ENCODE measurements around the gene SPATA19. TPM values are rescaled to one million over a fixed set of nuclear protein-coding genes. Genes with fewer than 3 reads are reported as not detected.

SPATA19 gene
- polyA plus RNA-seq, 10 donors: not detected

DNA sequence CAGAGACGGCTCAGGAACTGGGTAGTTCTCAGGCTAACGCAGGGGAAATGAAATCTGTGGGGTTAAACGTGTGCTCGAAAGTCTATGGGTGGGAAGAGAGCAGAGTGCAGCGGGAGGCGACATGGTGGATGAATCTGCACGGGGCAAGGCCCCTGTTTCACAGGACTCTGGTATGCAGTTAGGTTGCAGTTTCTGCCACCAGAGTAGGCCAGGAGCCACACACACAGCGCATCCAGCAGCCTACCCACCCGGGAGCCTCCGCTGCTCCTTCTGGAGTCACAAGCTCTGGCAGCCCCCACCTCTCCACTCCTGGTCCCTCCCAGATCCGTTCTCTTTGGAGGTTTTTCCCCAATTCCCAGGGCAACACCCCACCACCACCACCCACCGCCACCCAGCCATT, 27.0 kb downstream of the SPATA19 start:
- no peak for DNase-seq

DNA sequence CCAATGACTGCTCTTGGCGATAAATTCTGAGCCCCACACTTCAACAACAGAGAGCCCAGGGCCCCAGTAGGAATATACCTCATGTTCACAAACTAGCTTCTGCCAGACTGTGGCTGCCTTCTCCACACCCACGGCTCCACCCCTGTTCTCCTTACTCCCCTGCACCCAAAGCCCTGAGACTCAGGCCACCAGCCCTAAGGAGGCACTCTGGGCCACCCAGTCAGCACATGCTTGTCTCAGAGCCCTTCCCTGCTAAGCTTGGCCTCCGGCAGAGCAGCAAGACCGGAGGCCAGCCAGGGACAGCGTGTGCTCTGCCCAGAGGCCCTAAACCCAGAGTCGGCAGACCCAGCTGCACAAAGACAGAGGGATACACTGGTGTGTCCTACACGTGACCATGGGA, 27.9 kb downstream of the SPATA19 start:
- DNase-seq: no peak

DNA sequence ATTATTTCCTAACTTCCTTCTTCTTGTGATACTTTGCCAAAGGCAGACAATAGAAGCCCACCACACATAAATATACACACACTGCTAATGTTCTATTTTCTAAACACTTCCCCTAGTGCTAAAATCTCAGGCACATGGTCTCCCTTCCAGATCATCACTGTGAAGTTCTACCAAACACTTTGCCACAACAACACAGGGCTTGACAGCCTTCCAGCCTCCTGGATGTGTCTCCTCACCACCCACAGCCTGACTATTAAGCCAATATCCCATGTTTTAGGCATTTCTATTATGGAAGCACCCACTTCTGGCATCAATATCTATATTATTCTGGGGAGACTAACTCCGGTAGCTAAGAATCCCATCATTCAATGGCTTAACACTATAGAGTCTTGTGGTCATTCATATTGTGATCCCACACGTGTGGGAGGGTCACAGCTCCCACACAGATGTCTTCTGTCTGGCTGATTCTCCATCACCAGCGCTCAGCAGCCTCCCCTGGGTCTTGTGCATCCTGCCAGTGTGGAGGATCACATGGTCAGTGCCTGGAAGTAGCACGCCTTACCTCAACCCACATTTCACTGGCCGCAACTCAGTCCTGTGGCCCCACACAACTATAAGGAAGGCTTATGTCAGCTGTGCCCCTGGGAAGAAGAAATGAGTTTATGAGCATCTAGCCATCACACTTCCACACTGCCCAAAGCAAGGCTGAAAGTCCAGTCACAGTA, 29.0 kb downstream of the SPATA19 start:
- no peak for DNase-seq

DNA sequence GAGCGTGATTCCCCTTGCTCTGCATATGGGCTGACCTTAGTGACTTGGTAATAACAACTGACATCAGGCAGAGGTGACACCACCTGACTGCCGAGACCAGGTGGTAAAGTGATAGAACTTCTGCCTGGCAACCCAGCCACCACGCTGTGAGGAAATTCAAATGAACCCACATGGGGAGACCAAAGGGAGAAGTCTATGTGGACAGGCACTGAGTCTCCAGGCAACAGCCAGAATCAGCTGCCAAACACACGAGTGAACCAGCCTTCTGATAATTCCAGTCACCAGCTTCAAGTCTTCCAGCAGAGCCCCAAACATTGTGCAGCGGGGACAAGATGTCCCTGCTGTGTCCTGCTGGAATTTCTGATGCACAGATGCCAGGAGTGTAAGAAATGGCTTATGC, 29.7 kb downstream of the SPATA19 start:
- no peak for DNase-seq

DNA sequence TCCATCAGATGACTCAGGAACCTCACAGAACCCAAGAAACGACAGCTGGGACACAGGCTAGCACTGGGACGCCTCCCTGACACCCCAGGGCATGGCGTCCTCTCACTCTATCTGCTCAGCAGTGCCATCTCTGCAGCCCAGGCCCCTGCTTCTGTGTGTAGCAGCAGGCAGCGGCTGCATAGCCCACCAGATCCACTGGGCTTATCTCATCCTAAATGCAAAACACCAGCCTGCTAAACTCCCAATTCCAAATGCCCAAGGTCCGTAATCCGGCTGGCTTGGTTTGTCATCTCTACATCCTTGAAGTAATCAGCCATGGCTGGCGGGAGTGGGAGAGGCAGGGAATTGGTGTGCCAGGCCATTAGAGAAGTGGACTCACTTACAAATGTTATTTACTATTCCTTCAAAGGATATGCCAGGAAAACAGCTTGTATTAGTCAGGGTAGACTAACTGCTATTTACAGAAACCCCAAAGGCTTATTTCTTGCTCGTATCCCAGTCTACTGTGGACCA, 30.7 kb downstream of the SPATA19 start:
- no peak for DNase-seq

DNA sequence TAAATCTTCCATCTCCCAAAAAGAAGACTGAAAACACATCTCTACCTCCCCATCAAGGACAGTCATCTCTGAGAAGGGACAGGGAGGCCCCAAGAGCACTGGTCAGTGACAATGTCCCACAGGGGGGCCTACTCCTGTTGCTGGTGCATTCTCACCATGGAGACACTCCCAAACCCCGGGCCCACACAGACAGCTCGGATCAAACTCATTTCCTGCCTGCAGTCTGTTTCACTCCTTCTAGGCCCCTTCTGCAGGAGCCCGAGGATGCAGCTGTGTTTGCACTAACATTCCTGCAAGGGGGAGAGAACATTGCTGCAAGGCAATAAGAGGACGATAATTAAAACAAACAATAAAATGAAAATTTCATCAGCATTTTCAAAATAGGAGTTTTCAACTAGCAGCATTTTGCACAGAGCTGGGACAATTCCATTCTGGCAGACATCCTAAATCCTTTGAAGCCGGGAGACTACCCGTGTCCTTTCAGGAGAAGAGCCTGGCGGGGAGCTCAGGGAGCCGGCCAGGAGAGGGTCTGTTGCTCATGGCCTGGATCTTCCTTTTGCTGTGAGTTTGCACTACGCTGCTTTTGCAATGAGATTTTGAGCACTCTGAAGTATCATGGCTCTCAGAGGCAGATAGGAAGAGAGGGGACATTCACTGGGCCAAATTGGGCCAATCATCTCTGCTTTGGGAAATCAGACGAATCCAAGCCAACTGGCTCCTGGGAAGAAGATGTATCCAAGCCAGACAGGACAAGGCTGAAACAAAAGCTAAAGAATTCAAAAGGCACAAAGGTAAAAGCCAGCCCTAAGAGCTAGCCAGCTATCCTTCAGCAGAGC, 33.2 kb downstream of the SPATA19 start:
- DNase-seq: peak in 1 of 3 donors; percentile 69

DNA sequence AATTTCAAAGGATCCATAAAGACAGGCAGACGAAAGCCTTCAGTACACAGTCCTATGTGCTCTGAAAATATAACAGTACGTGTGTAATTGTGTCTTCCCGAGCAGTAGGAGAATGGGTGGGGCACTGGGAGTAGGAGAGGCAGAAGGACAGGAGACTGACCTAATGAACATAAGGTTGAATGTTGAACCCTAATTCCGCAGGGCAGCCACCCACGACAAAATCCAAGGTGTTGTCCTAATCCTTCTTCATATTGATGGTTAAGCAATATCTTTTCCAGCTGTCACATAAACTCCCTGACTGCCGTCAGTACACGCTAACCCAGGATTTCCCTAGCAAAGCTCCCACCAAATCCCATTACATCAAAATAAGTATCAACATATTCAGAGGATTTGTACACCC, 34.5 kb downstream of the SPATA19 start:
- DNase-seq: no peak

DNA sequence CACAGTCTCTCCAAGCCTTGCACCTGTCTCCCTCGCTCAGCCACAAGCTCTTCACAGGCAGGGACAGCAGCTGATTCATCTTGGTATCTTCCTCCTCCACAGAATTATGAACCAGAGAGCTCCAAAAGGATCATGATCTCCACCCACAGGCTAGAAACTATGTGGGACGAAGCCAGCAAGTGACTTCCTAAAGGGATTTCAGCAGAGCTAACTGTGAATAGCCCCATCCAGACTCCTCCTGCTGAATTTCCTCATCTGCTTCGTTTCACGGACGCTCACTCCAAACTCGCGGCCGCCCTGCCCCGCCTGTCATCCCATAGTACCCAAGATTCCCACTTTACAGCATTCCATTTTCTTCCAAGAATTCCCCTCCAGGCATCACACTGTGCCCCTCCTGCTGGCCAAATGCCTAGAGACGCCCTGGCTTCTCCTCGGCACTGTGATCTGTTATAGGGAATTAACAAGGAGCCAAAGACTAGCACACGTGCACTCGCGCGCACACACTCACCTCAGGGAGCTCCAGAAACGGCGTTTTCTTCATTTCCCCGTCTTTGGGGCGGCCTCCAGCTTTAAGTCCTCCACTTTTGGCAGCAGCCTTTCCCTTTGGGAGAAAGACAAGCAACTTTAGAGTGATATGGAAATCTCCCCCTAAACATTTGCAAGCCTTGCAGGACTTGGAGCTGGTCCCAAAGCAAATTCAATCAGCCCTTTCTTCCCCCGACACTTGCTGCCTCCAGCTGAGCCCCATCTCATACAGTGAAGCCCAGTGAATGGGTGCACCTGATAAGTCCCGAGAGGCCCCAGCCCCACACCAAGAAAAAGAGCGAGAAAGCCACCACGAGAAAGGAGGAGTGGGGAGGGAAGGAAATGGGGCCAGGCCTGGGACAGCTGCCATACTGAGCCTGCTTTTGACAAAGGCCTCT, 35.5 kb downstream of the SPATA19 start:
- DNase-seq: peak; percentile 58 to 91 (median 74)

DNA sequence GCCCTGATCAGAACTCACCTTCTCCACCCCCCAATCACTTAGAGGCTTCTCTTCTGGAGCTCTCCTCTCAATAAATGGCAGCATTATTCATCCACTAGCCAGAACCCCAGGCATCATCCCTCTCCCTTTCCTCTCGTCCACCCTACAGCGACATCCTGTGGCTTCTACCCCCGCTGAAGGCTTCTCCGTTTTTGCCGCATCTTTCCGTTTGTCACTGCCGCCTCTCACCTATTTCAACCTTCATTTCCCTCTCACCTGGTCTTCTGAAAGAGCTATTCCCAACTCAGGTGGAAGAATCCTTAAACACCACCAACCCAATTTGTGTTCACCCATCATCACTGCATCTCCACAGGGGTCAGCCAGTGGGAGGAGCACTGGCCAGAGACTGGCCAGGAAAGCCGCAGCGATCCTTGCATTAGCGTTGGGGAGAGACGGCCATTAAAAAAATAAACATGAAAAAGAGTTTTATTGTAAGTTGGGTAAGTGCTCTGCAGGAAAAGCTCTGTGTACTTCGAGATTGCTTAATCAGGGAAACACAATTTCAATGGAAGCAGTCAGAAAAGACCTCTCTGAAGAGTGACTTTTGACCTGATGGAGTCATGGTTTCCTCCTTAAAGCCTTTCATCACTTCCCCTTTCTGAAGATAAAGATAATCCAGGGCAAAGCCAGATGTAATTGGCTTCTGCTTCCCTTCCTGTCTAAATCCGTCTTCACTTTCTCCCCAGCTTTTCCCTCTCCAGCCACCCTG, 36.7 kb downstream of the SPATA19 start:
- DNase-seq: no peak

DNA sequence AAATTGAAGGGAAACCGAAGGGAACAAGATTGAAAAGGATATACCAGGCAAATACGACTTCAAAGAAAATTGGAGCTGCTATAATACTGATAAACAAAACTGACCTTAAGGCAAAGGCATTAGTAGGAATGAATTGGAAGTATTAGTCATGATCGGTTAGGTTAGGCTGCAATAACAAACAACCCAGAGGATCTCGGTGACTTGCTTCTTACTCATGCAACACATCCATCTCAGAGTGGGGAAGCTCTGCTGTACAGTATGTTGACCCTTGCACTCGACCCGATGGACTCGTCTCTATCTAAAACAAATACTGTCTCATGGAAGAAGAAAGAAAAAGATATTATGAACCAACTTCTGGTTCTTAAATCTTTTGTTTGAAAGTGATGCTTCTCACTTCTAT, 42.3 kb downstream of the SPATA19 start:
- DNase-seq: no peak

DNA sequence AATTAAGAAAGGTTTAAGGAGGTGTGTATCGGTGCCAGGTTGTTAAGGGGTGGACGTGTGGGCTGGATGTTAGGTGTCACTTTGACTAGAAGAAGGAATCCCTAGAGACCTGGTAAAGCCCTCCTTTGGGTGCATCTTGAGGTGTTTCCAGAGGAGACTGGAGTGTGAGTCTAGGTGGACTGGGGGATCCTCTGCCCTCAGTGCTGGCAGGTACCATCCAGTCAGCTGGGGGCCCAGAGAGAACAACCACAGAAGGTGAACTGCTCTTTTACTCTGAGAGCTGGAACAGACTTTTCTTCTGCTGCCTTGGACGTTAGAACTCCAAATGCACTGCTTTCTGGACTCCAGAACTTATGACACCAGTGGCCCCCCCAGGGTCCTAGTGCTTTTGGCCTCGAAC, 44.0 kb downstream of the SPATA19 start:
- DNase-seq: no peak

DNA sequence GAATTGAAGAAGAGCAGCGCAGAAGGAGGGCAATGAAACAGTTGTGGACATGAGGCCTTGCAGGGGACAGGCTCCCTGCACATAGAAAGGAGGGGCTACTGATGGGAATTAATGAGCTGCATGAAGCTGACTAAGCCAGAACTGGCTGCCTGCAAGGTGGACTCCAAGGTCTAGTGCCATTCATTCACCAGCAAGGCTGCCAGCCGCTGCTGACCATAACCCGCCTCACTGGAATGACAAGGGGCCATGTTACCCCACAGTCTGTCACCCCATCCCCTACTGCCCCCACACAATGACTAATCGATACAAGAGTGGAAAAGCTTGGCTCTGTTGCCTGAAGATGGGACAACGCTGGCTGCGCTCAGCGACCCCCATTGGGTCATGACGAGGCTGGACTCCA, 44.6 kb downstream of the SPATA19 start:
- DNase-seq: no peak

DNA sequence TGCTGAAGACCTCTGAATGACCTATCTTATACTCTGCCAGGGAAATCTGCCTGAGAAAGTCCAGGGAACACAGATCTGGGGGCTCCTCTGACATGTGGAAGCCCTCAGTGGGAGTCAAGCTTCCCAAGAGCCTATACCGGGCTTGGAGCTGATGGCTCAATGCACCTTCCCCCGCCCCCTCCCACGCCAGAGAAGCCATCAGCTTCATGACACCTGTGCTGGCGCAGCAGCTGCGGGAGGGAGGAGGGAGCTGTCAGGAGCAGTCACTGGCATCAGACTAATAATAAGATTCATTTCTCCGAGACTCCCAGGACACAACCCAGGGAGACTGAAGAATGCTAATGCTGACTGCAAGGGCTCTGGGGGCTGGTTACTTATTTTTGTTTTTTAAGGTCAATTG, 47.8 kb downstream of the SPATA19 start:
- DNase-seq: no peak

DNA sequence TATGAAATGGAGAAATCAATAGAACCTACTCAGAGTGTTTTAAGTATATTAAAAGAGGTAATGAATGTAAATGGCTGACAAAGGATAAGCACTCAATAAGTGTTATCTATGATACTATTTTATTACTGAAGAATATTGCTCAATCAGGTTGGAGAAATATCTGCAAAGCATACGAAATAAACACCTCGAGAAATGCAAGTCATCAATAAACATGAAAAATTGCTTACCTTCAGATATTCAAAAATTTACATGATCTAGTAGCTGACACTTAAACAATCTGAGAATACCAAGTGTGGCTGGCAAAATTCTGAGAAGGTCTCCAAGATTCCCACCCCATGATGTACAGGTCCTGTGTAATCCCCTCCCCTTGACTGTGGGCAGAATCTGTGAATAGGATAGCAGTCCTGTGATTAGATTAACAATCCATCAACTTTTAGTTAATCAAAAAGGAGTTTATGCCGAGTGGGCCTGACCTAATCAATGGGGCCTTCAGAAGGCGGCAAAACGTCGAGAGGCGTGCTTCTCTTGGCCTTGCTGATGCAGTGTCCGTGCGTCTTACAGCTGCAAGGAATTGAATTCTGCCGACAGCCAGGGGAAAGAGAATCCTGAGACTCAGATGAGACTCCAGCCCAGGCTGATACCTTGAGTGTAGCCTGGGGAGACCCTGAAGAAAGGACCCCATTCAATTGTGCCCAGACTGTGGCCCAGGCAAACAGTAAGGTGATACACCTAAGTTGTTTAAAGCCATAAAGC, 49.1 kb downstream of the SPATA19 start:
- DNase-seq: no peak

DNA sequence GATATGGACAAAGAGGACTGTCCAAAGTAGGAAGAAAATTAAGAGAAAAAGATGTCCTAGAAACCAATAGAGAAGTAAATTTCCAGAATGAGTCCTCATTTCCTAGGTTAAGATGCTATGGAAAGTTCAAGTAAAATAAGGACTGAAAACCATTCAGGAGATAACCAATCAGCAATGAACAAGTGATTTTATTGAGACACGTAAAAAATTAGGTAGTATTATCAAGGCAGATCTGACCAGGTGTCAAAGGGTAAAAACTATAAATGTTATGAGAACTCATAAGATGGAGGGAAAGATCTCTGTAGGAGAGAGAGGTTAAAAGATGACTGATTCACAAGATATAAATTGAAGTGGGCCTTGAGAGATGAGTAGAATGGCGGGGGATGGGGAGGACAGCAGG, 50.2 kb downstream of the SPATA19 start:
- no peak for DNase-seq

DNA sequence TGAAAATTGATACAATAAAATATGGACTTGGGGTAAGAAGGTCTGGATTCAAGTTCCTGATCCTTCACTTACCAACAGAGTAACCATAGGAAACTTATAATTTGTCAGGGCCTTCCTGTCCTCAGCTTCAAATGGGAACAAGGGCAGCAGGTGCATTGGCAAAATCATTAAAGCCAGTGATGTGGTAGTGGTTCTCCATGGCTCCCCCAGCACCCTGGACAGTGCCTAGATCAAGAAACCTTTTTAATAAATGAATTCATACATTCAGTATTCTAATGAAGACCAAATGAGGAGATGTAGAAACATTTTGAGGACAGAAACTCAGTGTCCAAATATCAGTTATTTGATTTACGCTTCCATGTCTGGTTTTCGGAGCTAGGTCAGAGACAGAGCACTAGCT, 51.1 kb downstream of the SPATA19 start:
- DNase-seq: no peak

DNA sequence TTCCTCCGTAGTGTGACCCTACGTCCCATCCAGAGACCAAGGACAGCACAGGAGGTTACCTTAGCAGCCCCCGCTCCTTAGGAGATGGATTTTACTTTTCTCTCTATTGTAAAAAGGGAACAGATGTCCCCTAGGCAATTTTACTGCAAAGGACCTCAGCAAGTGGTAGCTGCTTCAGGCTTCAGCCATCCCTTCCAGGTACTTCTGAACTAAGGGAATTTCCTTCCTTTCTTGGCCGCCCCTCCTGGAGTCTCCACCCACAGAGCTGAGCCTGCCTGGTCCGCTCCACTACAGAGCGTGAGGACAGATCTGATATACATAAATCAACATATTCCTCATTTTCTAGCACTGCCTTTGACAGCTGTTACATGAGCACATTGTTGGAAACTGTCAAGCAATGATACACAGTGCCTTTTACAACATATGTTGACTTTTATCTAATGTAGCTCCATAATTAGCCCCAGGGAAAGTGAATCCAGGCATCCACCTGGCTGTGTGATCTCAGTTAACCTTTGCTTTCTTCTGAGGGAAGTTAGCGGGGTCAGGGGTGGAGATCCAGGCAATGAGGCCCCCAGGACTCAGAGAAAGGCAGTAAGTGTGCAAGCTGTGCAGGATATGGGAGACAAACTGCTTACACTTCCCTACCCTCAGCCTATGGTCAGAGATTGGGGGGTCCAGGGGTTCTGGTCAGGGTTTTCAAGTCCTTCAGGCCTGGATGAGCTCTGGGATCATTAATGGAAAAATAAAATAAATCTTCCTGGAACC, 51.9 kb downstream of the SPATA19 start:
- DNase-seq: no peak

DNA sequence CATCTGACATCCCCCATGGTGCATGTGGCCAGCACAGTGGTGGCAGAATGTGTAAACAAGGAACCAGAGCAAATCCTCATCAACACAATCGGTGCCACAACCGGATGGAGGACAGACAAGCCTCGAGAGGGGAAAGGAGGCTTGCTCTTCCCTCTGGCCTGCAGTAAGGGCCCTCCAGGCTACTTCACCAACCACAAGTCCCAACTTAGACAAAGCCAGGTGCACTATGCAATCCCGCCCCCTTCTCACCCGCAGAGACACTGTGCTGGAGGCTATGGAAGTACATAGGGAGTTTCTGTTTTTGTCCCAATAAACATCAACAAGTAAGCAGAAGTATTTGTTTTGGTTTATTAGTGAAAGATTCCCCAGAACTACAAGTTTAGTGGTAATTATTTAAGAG, 54.3 kb downstream of the SPATA19 start:
- no peak for DNase-seq

All from muscle of back (tissue), 11 donors.